Ascending aorta (tissue), 2 donors: ENCODE measurements around the gene PTPN3. TPM values are rescaled to one million over a fixed set of nuclear protein-coding genes. Genes with fewer than 3 reads are reported as not detected.

Experiments used
- DNase-seq, 2 donors: peaks; one replicate each; pipeline ENCODE4 v3.0.0-alpha.2; 2019; ENCODE audit warnings: low spot score in 2 of 2
- H3K27ac ChIP-seq, 2 donors: fragments of 200-600 bp; sonication (generic); one replicate each; pipeline ENCODE4 v1.5.1; 2016 to 2017; ENCODE audit warnings: mild to moderate bottlenecking in 1 of 2
- H3K27me3 ChIP-seq: fragments of 200-600 bp; sonication (generic); one replicate; pipeline ENCODE4 v1.5.1; 2017
- H3K36me3 ChIP-seq, 2 donors: fragments of 200-600 bp; sonication (generic); one replicate each; pipeline ENCODE4 v1.5.1; 2016
- H3K4me1 ChIP-seq, 2 donors: fragments of 200-600 bp; sonication (generic); one replicate each; pipeline ENCODE4 v1.5.1; 2016 to 2017; ENCODE audit warnings: mild to moderate bottlenecking in 1 of 2
- H3K4me3 ChIP-seq, 2 donors: fragments of 200-600 bp; sonication (generic); one replicate each; pipeline ENCODE4 v1.5.1; 2016 to 2017; ENCODE audit warnings: mild to moderate bottlenecking in 1 of 2
- H3K9me3 ChIP-seq, 2 donors: fragments of 200-600 bp; sonication (generic); one replicate each; pipeline ENCODE4 v1.5.1; 2016
- intact Hi-C: fragments of 100-400 bp; cut with DNase I; formaldehyde crosslinking; loops from one replicate; pipeline ENCODE4 v1.15.1; 2023
- total RNA-seq: library from RNA; depleted of rRNA; stranded (reverse); fragments of >200 nt; gene quantifications from one replicate; pipeline ENCODE4 v1.1.0, GENCODE V29; 2016
- TF ChIP-seq, protein P1 (sequence below), 3 experiments: fragments of 200-600 bp in 2 of 3; fragments of 450-650 bp in 1 of 3; sonication (generic) in 2 of 3; IDR thresholded peaks; one replicate each; pipeline ENCODE4 v1.5.1; 2016 to 2019; ENCODE audit warnings: antibody characterized with exemption in 3 of 3, mild to moderate bottlenecking in 1 of 3, moderate library complexity in 1 of 3

PTPN3 gene
- total RNA-seq, 1 donor from 2014 or later: 4.3 TPM

DNA sequence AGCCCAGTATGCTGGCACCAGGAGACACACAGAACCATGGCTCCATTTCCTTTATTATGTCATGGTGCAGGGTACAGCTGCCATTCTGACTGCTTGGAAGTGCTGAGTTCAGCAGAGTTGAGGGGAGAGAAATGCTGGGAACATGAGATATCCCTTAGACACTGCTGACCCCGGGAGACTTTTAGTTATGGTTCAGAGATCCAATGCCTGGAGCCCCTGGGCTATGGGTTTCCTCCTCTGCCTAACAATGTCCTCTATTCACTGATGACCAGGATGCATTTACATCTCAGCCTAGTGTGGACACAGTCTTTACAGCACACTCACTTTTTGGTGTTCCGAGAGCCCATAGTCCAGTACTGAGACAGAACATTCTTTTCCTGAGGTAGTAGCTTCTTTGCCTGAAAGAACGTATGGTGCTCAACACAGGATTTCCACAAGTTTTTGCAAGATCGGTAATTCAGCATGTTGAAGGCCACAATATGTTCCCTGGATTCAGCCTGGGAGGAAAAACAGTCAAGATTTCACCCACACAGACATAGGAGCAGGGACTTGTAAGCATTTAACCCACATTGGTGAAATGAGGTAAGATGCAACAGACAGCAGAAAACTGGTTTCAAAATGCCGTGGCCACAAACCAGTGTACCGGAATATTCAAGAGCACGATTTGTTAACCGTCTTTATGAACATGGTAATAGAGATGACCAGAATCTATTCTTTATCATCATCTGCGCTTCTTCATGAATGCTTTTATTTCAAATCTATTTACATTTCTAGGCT is 71.3 kb downstream of the PTPN3 start:
- intact Hi-C loops: no loop called here
- Histone ChIP-seq H3K27me3 (no peaks in the 10 kb centered on the region), H3K4me3 (no peak overlapping the region), H3K4me1 (no peaks in the 10 kb centered on the region), H3K9me3 (no peaks in the 10 kb centered on the region), H3K36me3 (peaks cover 32 to 53% of the 10 kb centered on the region in 2 donors), H3K27ac (no peak overlapping the region)
- TF ChIP-seq, protein P1, sequence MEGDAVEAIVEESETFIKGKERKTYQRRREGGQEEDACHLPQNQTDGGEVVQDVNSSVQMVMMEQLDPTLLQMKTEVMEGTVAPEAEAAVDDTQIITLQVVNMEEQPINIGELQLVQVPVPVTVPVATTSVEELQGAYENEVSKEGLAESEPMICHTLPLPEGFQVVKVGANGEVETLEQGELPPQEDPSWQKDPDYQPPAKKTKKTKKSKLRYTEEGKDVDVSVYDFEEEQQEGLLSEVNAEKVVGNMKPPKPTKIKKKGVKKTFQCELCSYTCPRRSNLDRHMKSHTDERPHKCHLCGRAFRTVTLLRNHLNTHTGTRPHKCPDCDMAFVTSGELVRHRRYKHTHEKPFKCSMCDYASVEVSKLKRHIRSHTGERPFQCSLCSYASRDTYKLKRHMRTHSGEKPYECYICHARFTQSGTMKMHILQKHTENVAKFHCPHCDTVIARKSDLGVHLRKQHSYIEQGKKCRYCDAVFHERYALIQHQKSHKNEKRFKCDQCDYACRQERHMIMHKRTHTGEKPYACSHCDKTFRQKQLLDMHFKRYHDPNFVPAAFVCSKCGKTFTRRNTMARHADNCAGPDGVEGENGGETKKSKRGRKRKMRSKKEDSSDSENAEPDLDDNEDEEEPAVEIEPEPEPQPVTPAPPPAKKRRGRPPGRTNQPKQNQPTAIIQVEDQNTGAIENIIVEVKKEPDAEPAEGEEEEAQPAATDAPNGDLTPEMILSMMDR (IDR thresholded peaks at IDR 0.05): no peak
- DNase-seq: no peak

DNA sequence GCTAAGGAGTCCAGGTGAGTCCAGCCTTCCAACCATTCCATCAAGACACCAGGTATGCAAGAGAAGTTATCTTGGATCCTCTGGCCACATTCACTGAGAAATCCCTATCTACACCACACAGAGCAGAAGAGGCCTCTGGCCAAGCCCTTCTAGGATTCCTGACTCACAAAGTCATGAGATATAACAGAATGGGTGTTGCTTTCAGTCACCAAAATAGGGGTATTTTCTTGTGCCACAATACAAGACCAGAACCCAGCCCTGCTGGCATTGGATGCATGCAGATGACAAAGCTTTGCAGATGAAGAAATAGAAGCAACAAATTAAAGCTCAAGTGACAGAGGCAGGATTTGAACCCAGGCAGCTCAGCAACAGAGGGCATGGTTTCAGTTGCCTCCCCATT is 73.5 kb downstream of the PTPN3 start:
- H3K36me3 ChIP-seq: peaks cover 18 to 39% of the 10 kb centered on the region in 2 donors
- H3K4me1 ChIP-seq: peaks cover 0 to 2% of the 10 kb centered on the region in 2 donors
- H3K4me3 ChIP-seq: no peak overlapping the region
- DNase-seq: no peak
- H3K27me3 ChIP-seq: no peaks in the 10 kb centered on the region
- TF ChIP-seq, protein P1 (IDR thresholded peaks at IDR 0.05): no peak
- intact Hi-C loops: no loop called here
- H3K27ac ChIP-seq: peak overlapping the region in 1 of 2 donors; percentile 5
- H3K9me3 ChIP-seq: no peaks in the 10 kb centered on the region

DNA sequence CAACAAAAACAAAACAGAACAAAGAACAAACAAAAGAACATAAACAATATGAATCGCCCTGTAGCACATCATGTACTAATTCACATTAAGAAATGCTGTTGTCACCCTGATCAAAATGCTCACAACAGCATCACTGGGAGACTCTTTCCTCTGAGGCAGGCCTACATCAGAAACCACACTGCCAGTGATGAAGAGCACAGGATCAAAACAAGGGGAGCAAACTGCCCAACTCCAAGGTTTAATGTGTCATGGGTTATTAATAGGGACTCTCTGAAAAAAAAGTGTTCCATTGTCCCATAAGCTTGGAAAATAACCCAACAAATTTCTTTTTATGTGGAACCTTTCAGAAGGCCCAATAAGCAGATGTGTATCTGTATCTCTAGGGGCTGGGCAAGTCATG is 74.2 kb downstream of the PTPN3 start:
- no peak for DNase-seq
- peaks cover 0 to 2% of the 10 kb centered on the region in 2 donors for H3K4me1 ChIP-seq
- peaks cover 22 to 41% of the 10 kb centered on the region in 2 donors for H3K36me3 ChIP-seq
- TF ChIP-seq, protein P1 (IDR thresholded peaks at IDR 0.05): no peak
- no peak overlapping the region for H3K4me3 ChIP-seq
- no peaks in the 10 kb centered on the region for H3K27me3 ChIP-seq
- H3K27ac ChIP-seq: peak overlapping the region in 1 of 2 donors; percentile 5
- intact Hi-C loops: no loop called here
- H3K9me3 ChIP-seq: no peaks in the 10 kb centered on the region

DNA sequence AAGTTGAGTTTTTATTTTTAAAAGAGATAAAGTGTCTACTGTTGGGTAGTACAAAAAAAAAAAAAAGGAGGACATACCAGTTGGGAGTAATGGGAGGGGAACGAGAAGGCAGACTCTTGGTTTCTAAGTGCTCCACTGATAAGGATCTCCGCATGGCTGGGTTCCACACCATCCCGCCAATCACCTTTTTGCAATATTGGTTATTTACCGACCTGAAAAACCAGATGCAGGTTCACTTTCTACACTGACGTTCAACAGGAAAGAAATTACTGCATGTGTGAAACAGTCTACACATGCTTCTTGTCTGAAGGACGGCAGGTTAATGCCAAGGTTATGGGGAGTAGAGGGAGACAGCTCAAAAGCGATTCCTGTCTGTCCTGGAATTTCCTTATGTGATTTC is 75.5 kb downstream of the PTPN3 start:
- no peaks in the 10 kb centered on the region for H3K9me3 ChIP-seq
- peaks cover 0 to 2% of the 10 kb centered on the region in 2 donors for H3K4me1 ChIP-seq
- peaks cover 13 to 41% of the 10 kb centered on the region in 2 donors for H3K36me3 ChIP-seq
- no peaks in the 10 kb centered on the region for H3K27me3 ChIP-seq
- TF ChIP-seq, protein P1 (IDR thresholded peaks at IDR 0.05): no peak
- H3K4me3 ChIP-seq: no peak overlapping the region
- no peak for DNase-seq
- H3K27ac ChIP-seq: no peak overlapping the region
- intact Hi-C loops: no loop called here

DNA sequence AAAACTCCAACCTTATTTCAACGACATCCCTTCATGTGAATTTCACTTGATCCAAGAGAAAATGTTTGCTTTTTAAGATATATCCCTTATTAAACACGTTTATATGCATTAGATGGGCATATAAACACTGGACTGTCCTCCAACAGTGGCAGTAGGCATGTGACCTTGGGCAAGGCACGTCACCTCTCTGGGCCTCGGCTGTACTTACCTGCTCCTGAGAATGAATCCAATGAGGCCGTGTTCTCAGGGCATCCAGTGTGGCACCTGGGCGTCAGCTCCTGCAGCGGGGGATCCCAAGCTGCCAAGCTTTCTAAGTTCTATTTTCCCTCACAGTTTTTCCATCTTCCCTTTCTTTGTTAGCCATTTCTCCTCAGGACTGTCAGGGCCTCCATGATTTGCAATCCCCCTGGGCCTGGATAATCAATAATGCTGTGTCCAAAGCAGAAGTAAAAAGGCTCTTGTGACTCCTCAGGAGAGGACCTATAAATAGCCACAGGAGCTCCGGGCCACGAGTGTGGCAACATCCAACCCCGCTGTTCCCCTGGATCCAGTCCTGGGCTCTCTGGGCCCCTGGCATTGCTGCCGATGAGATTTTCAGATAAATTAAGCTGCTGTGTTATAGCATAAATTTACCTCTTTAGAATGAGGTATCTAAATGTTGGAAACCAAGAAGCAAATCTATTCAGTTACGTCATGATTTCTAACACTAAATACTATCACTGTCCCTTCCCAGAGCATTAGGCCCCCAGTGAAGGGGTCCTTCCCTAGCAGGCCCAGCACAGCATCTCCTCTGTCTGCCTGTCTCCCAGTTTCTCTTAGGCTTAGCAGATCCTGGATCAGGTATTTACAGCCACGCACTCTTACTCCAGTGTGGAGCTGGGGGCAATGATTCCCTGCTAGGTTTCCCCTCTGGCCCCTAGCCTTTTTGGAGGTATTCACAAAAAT is 76.8 kb downstream of the PTPN3 start:
- Histone ChIP-seq H3K4me3 (no peak overlapping the region), H3K9me3 (no peaks in the 10 kb centered on the region), H3K36me3 (peaks cover 4 to 30% of the 10 kb centered on the region in 2 donors), H3K27me3 (no peaks in the 10 kb centered on the region), H3K4me1 (peaks cover 0 to 2% of the 10 kb centered on the region in 2 donors), H3K27ac (peak overlapping the region in 1 of 2 donors; percentile 46)
- no peak for DNase-seq
- intact Hi-C loops: no loop called here
- TF ChIP-seq, protein P1 (IDR thresholded peaks at IDR 0.05): no peak
